HG03066 (cell line): ENCODE results near the gene TUBA1A.
"Not testable (repeated sequence)": the region's sequence is repeated elsewhere in the genome, so short reads cannot be mapped to it uniquely, and the experiment has no call there.

Experiments
- ATAC-seq: cut with Tn5 transposase; IDR thresholded peaks from one replicate; pipeline ENCODE4 v1.9.1; 2021; ENCODE audit warnings: low read depth; ENCODE audit not compliant: unreplicated experiment

Gene TUBA1A

GRCh38 chr12:49188916-49189367 is at the start of gene TUBA1A:
Gene TUBA1A (minus strand): TSS chr12:49189080. CDS start chr12:49188979, 101 bp downstream.
- peak; percentile 81 for ATAC-seq

GRCh38 chr12:49236423-49236822 is 47.5 kb upstream of the TUBA1A start:
- no peak for ATAC-seq

- ATAC-seq = no peak
Observed at GRCh38 chr12:49233842-49234526, 45.1 kb upstream of the TUBA1A start.

- no peak for ATAC-seq
Observed at GRCh38 chr12:49232940-49233841, 44.3 kb upstream of the TUBA1A start.

DNA sequence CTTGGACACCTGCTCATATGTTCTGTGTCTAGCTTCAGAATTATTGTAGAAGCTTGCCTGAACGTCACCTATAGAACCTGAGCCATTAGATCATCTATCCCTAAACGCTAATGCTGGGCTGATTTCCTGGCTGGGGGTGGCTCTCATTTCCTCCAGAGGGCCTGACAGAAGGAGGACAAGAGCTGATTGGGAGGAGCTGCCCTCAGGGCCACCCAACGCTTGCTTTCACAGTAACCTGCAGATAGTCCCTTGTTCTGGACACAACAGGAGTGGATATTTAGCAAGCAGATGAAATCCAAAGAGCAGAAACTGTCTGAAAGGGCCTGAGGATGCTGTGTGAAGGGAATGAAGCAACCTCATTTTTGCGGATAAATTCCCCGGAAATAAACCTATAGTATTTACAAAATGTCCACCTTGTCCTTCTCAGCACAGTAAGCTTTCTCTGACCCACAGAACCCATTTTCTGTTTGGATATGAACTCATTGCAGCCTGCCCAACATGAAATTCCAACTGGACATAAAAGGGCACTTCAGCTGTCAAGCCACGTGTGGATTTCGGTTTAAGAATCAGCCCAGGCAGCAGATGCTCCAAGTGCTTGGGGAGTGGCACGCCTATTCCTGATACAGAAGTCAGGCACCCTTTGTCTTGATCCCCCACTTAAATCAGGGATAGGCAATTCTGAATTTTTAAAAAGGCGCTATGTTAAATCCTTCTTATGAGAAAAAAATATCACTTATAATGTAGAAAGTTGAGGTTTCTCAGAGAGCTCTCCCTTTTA is 43.2 kb upstream of the TUBA1A start:
- ATAC-seq = no peak

DNA sequence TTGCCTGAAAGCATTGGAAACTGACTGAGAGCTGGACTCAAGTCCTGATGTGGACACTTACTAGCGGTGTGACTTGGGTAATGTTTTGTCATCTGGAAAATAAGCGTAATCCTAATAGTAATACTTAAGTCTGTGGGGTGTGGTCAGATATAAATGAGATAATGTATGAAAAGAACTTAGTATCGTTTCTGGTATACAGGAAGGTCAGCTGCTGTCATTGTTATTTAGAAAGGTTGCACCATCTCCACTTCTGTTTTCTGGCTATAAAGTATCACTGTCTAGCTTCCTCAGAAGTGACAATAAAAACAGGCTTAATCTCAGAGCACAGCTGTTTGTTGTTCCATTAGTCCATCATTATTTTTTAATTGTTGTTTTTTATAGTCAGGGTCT is 41.9 kb upstream of the TUBA1A start:
- ATAC-seq = no peak

DNA sequence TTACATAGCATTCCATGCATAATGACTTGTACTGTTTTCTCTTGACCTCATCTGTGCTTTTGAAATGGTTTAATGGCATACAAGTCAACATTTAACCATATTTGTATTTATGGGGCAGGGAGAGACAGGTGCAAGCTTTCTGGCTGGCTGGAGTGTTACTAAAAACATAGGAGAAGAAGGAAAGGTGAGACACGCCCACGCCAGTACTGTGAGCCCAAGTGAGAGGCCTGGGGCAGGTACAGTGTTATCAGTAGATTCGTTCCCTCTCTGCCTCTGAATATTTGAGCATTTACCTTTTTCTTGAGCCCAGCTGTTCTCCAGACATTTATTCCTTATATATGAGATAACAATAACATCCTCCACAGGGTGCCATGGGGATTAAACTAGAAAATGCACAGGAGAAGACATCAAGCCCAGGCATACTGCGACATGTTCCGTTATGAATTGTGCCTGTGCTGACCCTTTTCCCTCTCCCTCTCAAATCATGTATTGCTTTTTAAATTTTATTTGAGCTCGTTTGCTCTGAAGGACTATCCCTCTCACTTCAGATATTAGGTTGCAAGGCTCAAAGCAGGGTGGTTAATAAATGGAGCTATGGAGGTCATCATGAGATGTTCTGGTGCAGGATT is 41.4 kb upstream of the TUBA1A start:
- ATAC-seq = no peak

- ATAC-seq = no peak
Observed at GRCh38 chr12:49228653-49229052, 39.8 kb upstream of the TUBA1A start.

GRCh38 chr12:49227713-49228112 is 38.8 kb upstream of the TUBA1A start:
- ATAC-seq = no peak

GRCh38 chr12:49225576-49226166 is 36.8 kb upstream of the TUBA1A start:
- no peak for ATAC-seq

- ATAC-seq = no peak
Observed at GRCh38 chr12:49223590-49224369, 34.9 kb upstream of the TUBA1A start.

DNA sequence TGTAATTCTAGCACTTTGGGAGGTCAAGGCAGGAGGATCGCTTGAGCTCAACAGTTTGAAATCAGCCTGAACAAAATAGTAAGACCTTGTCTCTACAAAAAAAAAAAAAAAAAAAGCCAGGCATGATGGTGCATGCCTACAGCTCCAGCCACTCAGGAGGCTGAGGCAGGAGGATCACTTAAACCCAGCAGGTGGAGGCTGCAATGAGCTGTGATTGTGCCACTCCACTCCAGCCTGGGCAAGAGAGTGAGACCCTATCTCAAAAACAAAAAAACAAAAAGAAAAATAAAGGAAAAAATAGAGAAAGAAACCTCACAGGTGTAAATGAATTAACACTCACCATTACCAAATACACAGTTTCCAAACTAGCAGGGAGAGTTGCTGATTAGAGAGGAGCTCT is 34.2 kb upstream of the TUBA1A start:
- no peak for ATAC-seq

GRCh38 chr12:49220972-49221371 is 32.1 kb upstream of the TUBA1A start:
- ATAC-seq = no peak

- no peak for ATAC-seq
Observed at GRCh38 chr12:49219417-49220026, 30.6 kb upstream of the TUBA1A start.

- no peak for ATAC-seq
Observed at GRCh38 chr12:49212572-49212971, 23.7 kb upstream of the TUBA1A start.

DNA sequence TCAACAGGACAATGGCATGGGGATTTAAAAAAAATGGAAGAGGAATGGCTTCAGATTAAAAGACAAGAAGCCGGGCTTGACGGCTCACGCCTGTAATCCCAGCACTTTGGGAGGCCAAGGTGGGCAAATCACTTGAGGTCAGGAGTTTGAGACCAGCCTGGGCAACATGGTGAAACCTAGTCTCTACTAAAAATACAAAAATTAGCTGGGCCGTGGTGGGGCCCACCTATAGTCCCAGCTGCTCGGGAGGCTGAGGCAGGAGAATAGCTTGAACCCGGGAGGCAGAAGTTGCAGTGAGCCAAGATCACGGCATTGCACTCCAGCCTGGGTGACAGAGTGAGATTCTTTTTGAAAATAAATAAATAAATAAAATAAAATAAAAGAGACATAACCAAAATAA is 21.8 kb upstream of the TUBA1A start:
- not testable (repeated sequence) for ATAC-seq

- ATAC-seq = no peak
Observed at GRCh38 chr12:49208676-49209075, 19.8 kb upstream of the TUBA1A start.

DNA sequence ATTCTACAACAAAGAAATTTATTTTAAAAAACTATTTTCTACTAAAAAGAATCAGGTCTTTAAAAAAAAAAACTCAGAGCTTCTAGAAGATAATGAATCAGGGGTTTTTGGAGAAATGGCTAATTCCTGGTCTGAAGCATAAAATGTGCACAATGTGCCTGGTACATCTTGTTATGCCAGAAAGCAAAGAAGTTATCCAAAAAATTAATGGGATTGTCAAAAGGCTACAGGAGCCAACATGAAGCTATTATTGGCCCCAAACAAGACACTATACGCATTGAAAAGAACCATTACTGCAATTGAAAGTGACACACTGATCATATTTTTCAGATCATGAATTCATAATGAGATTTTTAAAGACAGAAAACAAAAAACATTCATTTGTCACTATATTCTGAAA is 19.3 kb upstream of the TUBA1A start:
- ATAC-seq = no peak

DNA sequence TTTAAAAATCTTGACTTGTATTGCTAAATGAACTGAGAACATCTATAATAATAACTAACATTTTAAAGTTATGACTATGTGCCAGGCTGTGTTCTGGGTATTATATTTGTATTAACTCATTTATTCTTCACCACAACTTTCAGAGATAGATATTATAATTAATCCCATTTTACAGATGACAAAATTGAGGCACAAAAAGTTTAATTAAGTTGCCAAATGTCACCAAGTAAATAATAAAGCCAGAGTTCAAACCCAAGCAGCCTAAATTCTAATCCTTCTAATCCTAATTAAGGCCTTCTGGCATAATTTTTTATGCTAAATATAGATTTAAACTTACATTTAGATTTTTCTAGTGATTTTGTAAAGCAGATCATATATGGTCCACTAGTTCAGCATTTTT is 17.5 kb upstream of the TUBA1A start:
- no peak for ATAC-seq
